ENCODE measurements around the gene USP22. TPM values are rescaled to one million over a fixed set of nuclear protein-coding genes. Genes with fewer than 3 reads are reported as not detected.

Gene USP22
- total RNA-seq, 2 experiments from 2014 or later, result 194 to 217 TPM

DNA sequence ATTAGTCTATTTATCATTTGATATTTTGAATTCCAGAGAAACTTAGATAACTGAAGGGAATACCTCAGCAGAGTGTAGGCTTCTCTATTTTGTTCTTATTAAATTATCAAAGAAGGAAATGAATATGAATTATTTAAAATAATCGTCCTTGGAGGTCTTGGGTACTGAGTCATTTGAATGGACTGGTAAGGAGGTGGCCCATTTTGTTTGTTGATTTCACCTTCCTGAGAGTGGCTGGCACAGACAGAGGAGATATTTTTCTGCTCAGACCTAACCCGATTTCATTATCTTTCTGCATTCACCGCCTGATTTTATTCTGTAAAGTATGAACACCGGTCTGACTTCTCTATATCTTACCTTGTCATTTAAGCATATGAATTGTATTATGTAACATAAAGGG, 88.0 kb downstream of the USP22 start:
- Histone ChIP-seq H3K4me3 (ENCODE audit: low read length) (no peak overlapping the region), H3K9me3 (ENCODE audit: control insufficient read depth in 1 of 2, insufficient read depth in 1 of 2, low read length in 2 of 2) (no peaks in the 10 kb centered on the region), H3K4me1 (ENCODE audit: insufficient read depth, low read length) (no peaks in the 10 kb centered on the region), H3K27me3 (ENCODE audit: control insufficient read depth in 1 of 2, insufficient read depth in 2 of 2, low read length in 2 of 2) (no peaks in the 10 kb centered on the region), H3K36me3 (ENCODE audit: insufficient read depth, low read length) (no peaks in the 10 kb centered on the region), H3K27ac (ENCODE audit: low read depth in 1 of 2, low read length in 2 of 2) (no peak overlapping the region)
- Mint-ChIP-seq H3K4me1 (ENCODE audit: low read depth) (no peaks in the 10 kb centered on the region), H3K27ac (no peak overlapping the region), H3K4me3 (no peak overlapping the region), H3K9me3 (no peaks in the 10 kb centered on the region), H3K27me3 (peaks cover 54% of the 10 kb centered on the region), H3K36me3 (ENCODE audit: low read depth) (no peaks in the 10 kb centered on the region)
- ChIA-PET POLR2A (no interaction called here), CTCF (no interaction called here)
- intact Hi-C loops (cut with DNase I, micrococcal nuclease), result no loop called here
- DNase-seq, result no peak
- no peak for ATAC-seq (ENCODE audit: poor library complexity)
- TF ChIP-seq, protein P1, sequence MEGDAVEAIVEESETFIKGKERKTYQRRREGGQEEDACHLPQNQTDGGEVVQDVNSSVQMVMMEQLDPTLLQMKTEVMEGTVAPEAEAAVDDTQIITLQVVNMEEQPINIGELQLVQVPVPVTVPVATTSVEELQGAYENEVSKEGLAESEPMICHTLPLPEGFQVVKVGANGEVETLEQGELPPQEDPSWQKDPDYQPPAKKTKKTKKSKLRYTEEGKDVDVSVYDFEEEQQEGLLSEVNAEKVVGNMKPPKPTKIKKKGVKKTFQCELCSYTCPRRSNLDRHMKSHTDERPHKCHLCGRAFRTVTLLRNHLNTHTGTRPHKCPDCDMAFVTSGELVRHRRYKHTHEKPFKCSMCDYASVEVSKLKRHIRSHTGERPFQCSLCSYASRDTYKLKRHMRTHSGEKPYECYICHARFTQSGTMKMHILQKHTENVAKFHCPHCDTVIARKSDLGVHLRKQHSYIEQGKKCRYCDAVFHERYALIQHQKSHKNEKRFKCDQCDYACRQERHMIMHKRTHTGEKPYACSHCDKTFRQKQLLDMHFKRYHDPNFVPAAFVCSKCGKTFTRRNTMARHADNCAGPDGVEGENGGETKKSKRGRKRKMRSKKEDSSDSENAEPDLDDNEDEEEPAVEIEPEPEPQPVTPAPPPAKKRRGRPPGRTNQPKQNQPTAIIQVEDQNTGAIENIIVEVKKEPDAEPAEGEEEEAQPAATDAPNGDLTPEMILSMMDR (IDR thresholded peaks at IDR 0.05), result no peak

DNA sequence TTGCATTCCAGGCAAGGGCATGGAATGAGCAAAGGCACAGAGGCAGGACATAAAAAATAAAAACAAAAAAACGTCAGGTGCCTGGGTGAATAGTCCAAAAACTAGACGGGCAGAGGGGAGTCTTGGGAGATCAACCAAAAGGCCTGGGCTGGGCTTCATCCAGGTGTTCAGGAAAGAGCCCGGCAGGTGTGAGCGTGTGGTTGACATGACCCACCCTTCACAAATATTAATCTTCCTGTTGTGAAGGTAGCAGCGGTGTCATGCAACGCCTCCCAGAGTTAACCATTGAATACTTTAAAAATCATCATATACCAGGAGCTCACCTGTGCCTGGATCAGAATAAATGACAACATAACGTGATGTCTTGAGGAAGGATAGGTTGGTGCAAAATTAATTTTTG, 90.6 kb downstream of the USP22 start:
- no peak overlapping the region for H3K4me3 ChIP-seq (ENCODE audit: low read length)
- peaks cover 52% of the 10 kb centered on the region for H3K27me3 Mint-ChIP-seq
- TF ChIP-seq, protein P1 (IDR thresholded peaks at IDR 0.05), result no peak
- ChIA-PET CTCF (no interaction called here), POLR2A (no interaction called here)
- no peak for ATAC-seq (ENCODE audit: poor library complexity)
- H3K27me3 ChIP-seq (ENCODE audit: control insufficient read depth in 1 of 2, insufficient read depth in 2 of 2, low read length in 2 of 2), result no peaks in the 10 kb centered on the region
- no peaks in the 10 kb centered on the region for H3K9me3 ChIP-seq (ENCODE audit: control insufficient read depth in 1 of 2, insufficient read depth in 1 of 2, low read length in 2 of 2)
- H3K27ac ChIP-seq (ENCODE audit: low read depth in 1 of 2, low read length in 2 of 2), result no peak overlapping the region
- no peak overlapping the region for H3K4me3 Mint-ChIP-seq
- intact Hi-C loops (cut with DNase I, micrococcal nuclease), result no loop called here
- no peaks in the 10 kb centered on the region for H3K9me3 Mint-ChIP-seq
- DNase-seq, result no peak
- no peaks in the 10 kb centered on the region for H3K4me1 ChIP-seq (ENCODE audit: insufficient read depth, low read length)
- H3K4me1 Mint-ChIP-seq (ENCODE audit: low read depth), result no peaks in the 10 kb centered on the region
- H3K36me3 Mint-ChIP-seq (ENCODE audit: low read depth), result no peaks in the 10 kb centered on the region
- H3K27ac Mint-ChIP-seq, result no peak overlapping the region
- no peaks in the 10 kb centered on the region for H3K36me3 ChIP-seq (ENCODE audit: insufficient read depth, low read length)

Other genes starting within 250 kb of the USP22 start
- gene DHRS7B, start 84.0 kb upstream of the USP22 start, total RNA-seq, result 1 to 10 TPM; 4.9 to 5.2 TPM
- 10 to 100 TPM; 17.8 to 19.2 TPM for gene TMEM11, start 171.2 kb upstream of the USP22 start, total RNA-seq
- 1 to 10 TPM; 5.9 to 6.1 TPM for gene NATD1, start 210.4 kb upstream of the USP22 start, total RNA-seq
- gene MAP2K3, start 241.7 kb upstream of the USP22 start, total RNA-seq, result 10 to 100 TPM; 36.8 to 38.5 TPM

All from CD4-positive, alpha-beta T cell (primary cell).